ENCODE results near the gene CPM. TPM values are rescaled to one million over a fixed set of nuclear protein-coding genes. Genes with fewer than 3 reads are reported as not detected.

CPM gene
- total and polyA plus RNA-seq, 4 donors: 14.2 to 65.0 (median 24.0) TPM

DNA sequence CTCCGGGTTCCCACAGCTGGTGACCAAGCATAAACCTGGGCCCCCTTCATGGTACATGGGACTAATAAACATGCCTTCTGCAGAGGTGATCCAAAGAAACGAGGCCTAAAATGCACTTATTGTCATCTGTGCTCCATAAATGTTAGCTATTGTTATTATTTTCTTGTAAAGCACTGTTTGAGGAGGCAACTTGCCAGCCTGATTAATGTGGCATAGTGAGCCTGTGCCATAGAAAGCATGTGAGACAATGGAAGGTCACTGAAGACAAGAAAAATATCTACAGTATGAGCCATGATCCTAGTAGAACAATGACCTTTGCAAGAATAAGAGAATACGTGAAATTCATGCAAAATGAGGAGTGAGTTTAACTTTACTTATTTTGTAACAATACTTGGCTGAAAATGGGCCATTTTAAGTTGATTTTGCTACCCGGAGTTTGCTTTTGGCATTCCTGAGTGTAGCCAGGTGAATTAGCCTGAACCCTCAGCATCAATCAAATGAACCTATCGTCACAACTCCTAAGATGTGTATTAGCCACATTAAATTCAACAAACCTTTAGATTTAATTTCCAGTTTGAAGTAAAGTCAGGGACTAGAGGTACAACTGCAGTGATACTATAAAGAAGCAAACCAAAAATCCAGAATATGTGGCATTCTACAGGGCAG lies 52.2 kb downstream of the CPM start:
- TF ChIP-seq, protein P1, sequence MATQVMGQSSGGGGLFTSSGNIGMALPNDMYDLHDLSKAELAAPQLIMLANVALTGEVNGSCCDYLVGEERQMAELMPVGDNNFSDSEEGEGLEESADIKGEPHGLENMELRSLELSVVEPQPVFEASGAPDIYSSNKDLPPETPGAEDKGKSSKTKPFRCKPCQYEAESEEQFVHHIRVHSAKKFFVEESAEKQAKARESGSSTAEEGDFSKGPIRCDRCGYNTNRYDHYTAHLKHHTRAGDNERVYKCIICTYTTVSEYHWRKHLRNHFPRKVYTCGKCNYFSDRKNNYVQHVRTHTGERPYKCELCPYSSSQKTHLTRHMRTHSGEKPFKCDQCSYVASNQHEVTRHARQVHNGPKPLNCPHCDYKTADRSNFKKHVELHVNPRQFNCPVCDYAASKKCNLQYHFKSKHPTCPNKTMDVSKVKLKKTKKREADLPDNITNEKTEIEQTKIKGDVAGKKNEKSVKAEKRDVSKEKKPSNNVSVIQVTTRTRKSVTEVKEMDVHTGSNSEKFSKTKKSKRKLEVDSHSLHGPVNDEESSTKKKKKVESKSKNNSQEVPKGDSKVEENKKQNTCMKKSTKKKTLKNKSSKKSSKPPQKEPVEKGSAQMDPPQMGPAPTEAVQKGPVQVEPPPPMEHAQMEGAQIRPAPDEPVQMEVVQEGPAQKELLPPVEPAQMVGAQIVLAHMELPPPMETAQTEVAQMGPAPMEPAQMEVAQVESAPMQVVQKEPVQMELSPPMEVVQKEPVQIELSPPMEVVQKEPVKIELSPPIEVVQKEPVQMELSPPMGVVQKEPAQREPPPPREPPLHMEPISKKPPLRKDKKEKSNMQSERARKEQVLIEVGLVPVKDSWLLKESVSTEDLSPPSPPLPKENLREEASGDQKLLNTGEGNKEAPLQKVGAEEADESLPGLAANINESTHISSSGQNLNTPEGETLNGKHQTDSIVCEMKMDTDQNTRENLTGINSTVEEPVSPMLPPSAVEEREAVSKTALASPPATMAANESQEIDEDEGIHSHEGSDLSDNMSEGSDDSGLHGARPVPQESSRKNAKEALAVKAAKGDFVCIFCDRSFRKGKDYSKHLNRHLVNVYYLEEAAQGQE (IDR thresholded peaks at IDR 0.05): no peak
- no peak for TF ChIP-seq FOXA2 (IDR thresholded peaks at IDR 0.05)
- no peak for TF ChIP-seq CTCF (IDR thresholded peaks at IDR 0.05; ENCODE audit: low read depth, low read length, missing input control)
- TF ChIP-seq RAD21 (IDR thresholded peaks at IDR 0.05): no peak
- TF ChIP-seq MAX (IDR thresholded peaks at IDR 0.05): no peak
- TF ChIP-seq HNF4G (IDR thresholded peaks at IDR 0.05): no peak
- no peak for TF ChIP-seq YY1 (IDR thresholded peaks at IDR 0.05)
- no peak for TF ChIP-seq FOXA1 (IDR thresholded peaks at IDR 0.05)
- H3K4me3 ChIP-seq (ENCODE audit: low read depth in 1 of 3, low read length in 3 of 3): no peak overlapping the region
- no peaks in the 10 kb centered on the region for H3K4me1 ChIP-seq (ENCODE audit: control insufficient read depth in 4 of 4, insufficient read depth in 4 of 4, low read length in 3 of 4)
- no peak for DNase-seq (ENCODE audit: low spot score)
- H3K27me3 ChIP-seq (ENCODE audit: control insufficient read depth in 4 of 4, insufficient read depth in 4 of 4, low read length in 3 of 4): no peaks in the 10 kb centered on the region
- H3K9me3 ChIP-seq (ENCODE audit: control insufficient read depth in 4 of 4, low read length in 3 of 4): no peaks in the 10 kb centered on the region
- H3K36me3 ChIP-seq (ENCODE audit: control insufficient read depth in 4 of 4, insufficient read depth in 3 of 4, low read depth in 1 of 4, low read length in 3 of 4): peaks cover 3 to 17% (median 7%) of the 10 kb centered on the region in 4 donors
- H3K27ac ChIP-seq (ENCODE audit: low read depth in 1 of 2, low read length in 2 of 2): no peak overlapping the region
- WGBS: 91% methylated on average over 5 of the region's 5 CpGs
- H3K9ac ChIP-seq (ENCODE audit: low read depth in 1 of 2, low read length in 2 of 2): no peak overlapping the region

- no peak for TF ChIP-seq RAD21 (IDR thresholded peaks at IDR 0.05)
- TF ChIP-seq, protein P2, sequence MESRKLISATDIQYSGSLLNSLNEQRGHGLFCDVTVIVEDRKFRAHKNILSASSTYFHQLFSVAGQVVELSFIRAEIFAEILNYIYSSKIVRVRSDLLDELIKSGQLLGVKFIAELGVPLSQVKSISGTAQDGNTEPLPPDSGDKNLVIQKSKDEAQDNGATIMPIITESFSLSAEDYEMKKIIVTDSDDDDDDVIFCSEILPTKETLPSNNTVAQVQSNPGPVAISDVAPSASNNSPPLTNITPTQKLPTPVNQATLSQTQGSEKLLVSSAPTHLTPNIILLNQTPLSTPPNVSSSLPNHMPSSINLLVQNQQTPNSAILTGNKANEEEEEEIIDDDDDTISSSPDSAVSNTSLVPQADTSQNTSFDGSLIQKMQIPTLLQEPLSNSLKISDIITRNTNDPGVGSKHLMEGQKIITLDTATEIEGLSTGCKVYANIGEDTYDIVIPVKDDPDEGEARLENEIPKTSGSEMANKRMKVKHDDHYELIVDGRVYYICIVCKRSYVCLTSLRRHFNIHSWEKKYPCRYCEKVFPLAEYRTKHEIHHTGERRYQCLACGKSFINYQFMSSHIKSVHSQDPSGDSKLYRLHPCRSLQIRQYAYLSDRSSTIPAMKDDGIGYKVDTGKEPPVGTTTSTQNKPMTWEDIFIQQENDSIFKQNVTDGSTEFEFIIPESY (IDR thresholded peaks at IDR 0.05): no peak
- TF ChIP-seq, protein P1 (IDR thresholded peaks at IDR 0.05): no peak
- TF ChIP-seq RXRA (IDR thresholded peaks at IDR 0.05): no peak
- Histone ChIP-seq H3K9ac (ENCODE audit: low read depth in 1 of 2, low read length in 2 of 2) (no peak overlapping the region), H3K4me1 (ENCODE audit: control insufficient read depth in 4 of 4, insufficient read depth in 4 of 4, low read length in 3 of 4) (no peaks in the 10 kb centered on the region), H3K36me3 (ENCODE audit: control insufficient read depth in 4 of 4, insufficient read depth in 3 of 4, low read depth in 1 of 4, low read length in 3 of 4) (peaks cover 3 to 16% (median 5%) of the 10 kb centered on the region in 4 donors), H3K27ac (ENCODE audit: low read depth in 1 of 2, low read length in 2 of 2) (no peak overlapping the region), H3K27me3 (ENCODE audit: control insufficient read depth in 4 of 4, insufficient read depth in 4 of 4, low read length in 3 of 4) (no peaks in the 10 kb centered on the region), H3K9me3 (ENCODE audit: control insufficient read depth in 4 of 4, low read length in 3 of 4) (no peaks in the 10 kb centered on the region), H3K4me3 (ENCODE audit: low read depth in 1 of 3, low read length in 3 of 3) (no peak overlapping the region)
- no peak for DNase-seq (ENCODE audit: low spot score)
- over 99% methylated on average over 4 of the region's 4 CpGs for WGBS
These were observed 54.1 kb downstream of the CPM start for GRCh38 chr12:68878846-68879245.
